ENCODE measurements around the gene WWTR1.
A peak's percentile ranks its signal among the peaks of the same experiment; 100 is the strongest.

WWTR1 gene

DNA sequence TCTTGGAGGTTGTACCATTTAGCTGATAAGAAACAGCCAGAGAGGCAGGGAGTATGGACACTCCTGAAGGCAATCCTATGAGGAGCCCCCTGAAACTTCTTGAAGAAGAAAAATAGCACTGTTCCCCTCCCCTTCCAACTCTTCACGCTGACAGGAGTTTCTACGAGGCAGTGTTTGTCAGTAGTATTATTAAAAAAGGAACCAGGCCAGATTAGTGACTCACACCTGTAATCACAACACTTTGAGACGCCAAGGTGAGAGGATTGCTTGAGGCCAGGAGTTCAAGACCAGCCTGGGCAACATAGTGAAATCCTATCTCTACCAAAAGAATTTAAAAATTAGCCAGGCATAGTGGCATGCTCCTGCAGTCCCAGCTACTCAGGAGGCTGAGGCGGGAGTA lies 38.7 kb downstream of the WWTR1 start:
- DNase-seq (ENCODE audit: low read depth), result no peak
- TF ChIP-seq, protein P1, sequence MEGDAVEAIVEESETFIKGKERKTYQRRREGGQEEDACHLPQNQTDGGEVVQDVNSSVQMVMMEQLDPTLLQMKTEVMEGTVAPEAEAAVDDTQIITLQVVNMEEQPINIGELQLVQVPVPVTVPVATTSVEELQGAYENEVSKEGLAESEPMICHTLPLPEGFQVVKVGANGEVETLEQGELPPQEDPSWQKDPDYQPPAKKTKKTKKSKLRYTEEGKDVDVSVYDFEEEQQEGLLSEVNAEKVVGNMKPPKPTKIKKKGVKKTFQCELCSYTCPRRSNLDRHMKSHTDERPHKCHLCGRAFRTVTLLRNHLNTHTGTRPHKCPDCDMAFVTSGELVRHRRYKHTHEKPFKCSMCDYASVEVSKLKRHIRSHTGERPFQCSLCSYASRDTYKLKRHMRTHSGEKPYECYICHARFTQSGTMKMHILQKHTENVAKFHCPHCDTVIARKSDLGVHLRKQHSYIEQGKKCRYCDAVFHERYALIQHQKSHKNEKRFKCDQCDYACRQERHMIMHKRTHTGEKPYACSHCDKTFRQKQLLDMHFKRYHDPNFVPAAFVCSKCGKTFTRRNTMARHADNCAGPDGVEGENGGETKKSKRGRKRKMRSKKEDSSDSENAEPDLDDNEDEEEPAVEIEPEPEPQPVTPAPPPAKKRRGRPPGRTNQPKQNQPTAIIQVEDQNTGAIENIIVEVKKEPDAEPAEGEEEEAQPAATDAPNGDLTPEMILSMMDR (conservative IDR thresholded peaks at IDR 0.05; ENCODE audit: low read depth, low read length), result no peak
- no peak overlapping the region for H3K4me3 ChIP-seq (ENCODE audit: low read depth, low read length)

DNA sequence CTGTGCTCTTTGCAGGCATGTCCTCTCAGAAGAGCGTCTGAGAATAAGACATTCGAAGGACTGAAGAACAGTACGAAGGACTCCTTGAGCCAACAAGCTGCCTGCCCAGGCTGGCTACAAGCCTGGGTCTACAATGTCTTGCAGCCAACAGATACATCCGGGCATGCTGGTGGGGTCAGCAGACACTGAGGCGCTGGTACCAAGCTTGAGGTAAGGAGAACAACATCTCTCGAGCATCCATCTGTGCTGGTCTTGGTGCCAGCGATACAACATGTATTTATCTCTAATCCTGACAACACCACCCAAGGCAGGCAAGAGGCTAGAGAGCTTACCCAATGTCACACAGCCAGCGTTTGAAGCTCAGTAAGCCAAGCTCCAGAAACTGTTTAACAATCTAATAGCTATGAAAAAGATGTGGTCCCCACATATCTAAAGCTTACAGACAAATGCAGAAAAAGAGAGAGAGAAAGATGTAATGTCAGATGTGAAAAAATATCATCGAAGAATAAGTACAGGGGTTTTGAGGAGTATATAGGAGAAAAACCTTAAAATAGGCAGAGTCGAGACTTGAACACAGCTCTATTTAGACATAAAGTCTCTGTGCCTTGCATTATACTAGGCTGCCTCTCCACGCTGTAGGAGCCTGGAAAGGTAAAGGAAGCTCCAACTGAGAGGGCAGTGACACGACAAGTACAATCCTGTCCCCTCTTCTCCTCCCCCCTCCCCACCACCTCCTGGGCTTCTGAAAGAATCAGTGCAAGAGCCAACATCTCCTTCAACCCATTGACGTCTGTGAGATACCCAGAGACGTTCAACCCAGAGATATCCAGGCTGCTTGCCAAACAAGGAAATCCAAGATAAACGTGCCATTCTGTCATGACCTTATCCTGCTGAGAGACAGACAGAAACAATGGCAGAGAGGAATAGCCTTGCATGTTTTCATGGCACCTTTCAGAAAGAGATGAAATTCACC lies 39.4 kb downstream of the WWTR1 start:
- peak; percentile 52 for DNase-seq (ENCODE audit: low read depth)
- TF ChIP-seq, protein P1 (conservative IDR thresholded peaks at IDR 0.05; ENCODE audit: low read depth, low read length), result no peak
- H3K4me3 ChIP-seq (ENCODE audit: low read depth, low read length), result no peak overlapping the region

DNA sequence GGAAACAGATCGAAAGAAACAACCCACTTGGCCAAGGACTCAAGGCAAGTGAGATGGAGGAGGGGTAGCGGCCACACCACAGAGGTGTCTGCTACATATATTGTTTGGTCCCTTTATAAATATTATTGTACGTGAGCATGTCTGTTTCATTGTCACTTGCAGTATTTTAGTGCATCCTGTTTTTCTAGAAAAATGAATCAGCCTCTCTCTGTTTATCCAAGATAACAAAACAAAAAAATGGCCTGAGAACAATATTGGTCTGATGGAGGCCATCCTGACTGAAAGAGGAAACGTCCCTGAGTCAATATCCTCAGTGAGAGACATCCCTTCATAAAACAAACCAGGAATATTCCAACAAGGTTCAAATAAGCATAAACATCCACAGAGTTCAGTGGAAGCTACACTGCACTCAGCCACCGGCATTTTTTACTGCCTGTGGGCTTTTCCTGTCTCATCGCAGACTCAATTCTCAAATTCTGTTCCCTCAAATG lies 42.0 kb downstream of the WWTR1 start:
- TF ChIP-seq, protein P1 (conservative IDR thresholded peaks at IDR 0.05; ENCODE audit: low read depth, low read length), result no peak
- no peak overlapping the region for H3K4me3 ChIP-seq (ENCODE audit: low read depth, low read length)
- DNase-seq (ENCODE audit: low read depth), result no peak

DNA sequence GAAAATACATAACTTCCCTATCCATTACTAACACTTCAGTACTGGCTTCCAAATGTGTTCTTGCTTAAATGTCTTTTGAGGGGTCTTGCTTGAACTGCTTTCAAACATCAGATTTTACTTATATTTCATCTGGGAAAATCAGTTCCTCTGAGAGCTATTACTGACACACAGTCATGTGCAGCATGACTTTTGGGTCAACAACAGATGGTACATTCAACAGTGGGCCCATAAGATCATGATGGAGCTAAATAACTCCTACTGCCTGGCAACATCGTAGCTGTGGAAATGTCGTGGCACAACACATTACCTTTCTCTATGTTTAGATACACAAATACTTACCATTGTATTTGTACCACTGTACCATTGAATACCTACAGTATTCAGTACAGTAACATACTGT lies 43.8 kb downstream of the WWTR1 start:
- DNase-seq (ENCODE audit: low read depth), result no peak
- H3K4me3 ChIP-seq (ENCODE audit: low read depth, low read length), result no peak overlapping the region
- TF ChIP-seq, protein P1 (conservative IDR thresholded peaks at IDR 0.05; ENCODE audit: low read depth, low read length), result no peak

DNA sequence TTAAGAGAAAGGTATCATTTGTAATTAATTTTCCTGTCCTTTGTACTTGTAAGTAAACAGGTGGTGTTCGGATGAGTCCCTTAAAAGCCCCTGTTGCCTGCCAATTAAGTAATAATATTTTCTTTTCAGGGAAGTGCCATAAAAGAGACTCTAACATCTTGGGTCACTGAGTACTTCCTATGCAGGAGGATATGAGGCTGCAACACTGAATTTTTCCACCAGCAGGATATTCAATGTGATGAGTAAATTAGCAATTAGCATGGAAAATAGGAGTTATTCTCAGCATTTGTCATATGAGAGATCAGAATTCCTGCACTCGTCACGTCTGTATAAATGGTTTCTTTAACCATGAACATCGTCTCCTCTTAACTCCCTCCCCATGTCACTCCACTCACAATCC lies 45.4 kb downstream of the WWTR1 start:
- H3K4me3 ChIP-seq (ENCODE audit: low read depth, low read length), result no peak overlapping the region
- DNase-seq (ENCODE audit: low read depth), result no peak

DNA sequence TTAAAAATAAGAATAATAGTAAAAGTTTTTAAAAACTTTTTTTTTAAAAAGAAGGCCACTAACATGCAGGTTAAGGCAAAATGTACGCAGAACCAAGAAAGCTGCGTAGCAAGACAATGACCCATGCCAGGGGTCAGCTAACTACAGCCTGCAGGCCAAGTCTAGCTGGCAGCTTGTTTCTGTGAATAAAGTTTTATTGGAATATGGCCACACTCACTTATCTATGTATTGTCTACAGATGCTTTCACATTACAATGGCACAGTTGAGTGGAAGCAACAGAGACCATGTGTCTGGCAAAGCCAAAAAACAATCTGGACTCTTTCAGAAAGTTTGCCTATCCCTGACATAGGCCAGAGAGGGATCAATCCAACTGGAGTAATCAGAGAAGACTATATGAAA lies 46.7 kb downstream of the WWTR1 start:
- TF ChIP-seq, protein P1 (conservative IDR thresholded peaks at IDR 0.05; ENCODE audit: low read depth, low read length), result no peak
- H3K4me3 ChIP-seq (ENCODE audit: low read depth, low read length), result no peak overlapping the region
- no peak for DNase-seq (ENCODE audit: low read depth)

More for the DNA sequence above, 45.4 kb downstream of the WWTR1 start:
- TF ChIP-seq, protein P1 (conservative IDR thresholded peaks at IDR 0.05; ENCODE audit: low read depth, low read length), result no peak

Data from choroid plexus epithelial cell (primary cell).